ENCODE measurements around the gene LIN7B. TPM values are rescaled to one million over a fixed set of nuclear protein-coding genes. Genes with fewer than 3 reads are reported as not detected.

Gene LIN7B
- total and polyA plus RNA-seq, 9 of the 15 experiments (the other 6 are each of a cell fraction or from before 2014, with no cell fraction given) = 0.89 to 15.7 (median 4.0) TPM

DNA sequence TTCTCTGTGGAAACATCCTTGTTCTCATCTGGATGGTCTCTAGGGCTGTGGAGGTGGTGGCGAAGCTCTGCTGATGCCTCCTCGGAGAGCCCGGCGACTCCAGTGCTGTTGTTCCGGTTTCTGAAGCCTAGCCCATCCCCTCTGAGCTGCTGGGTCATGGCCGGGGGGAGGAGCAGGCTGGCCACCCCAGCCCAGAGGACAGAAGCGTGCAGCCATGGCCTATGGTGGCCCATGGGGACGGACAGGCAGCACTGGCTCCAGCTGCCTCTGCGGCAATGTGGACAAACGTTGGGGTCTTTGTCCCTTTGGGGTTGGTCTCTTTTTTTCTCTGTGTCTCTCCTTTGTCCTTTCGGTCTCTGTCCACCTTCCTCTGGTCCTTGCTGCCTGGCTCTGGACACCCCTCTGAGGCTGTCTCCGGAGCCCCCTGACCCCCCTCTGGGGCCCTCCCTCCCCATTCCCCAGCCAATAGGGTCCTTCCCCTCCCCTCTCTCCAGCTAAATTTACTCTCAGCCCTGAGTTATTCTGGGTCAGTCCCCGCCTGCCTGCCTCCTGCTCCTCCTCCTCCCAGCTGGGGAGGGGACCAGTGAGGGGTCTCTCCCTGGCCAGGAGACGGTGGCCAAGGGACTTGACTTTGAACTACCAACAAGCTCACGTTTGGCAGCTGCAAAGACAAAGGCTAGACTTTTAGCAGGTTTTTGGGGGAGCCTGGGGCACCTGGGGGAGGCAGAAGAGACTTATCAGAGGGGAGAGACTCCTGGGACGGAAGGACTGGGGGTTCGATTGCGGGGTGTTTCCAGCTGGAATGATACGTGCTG is 41.0 kb downstream of the LIN7B start, which contains the start of gene HRC (continued):
- TF ChIP-seq ATF7 (IDR thresholded peaks at IDR 0.05) (peak; percentile 47; the same call in 1 of the 2 replicates), RB1 (IDR thresholded peaks at IDR 0.05; ENCODE audit: low read depth) (no peak; the same call in 1 of the 2 replicates), MLLT1 (IDR thresholded peaks at IDR 0.05) (peak; percentile 1 to 29; a peak in 1 of 4 replicates), BMI1 (IDR thresholded peaks at IDR 0.05; ENCODE audit: low read length) (no peak), MAFK (IDR thresholded peaks at IDR 0.05; ENCODE audit: low read length) (peak; percentile 50; the same call in 1 of the 2 replicates), CHD4 (IDR thresholded peaks at IDR 0.05; ENCODE audit: insufficient read depth, insufficient replicate concordance, low read depth, low read length, poor library complexity, severe bottlenecking) (no peak), MCM7 (IDR thresholded peaks at IDR 0.05) (no peak), C11orf30 (IDR thresholded peaks at IDR 0.05; ENCODE audit: low read depth) (peak; percentile 55; the same call in 1 of the 2 replicates), SMAD3 (CRISPR knock-in tag; conservative IDR thresholded peaks at IDR 0.05) (no peak), TAL1 (IDR thresholded peaks at IDR 0.05) (no peak), KAT8 (IDR thresholded peaks at IDR 0.05; ENCODE audit: low read depth) (no peak), CHCHD3 (CRISPR knock-in tag; IDR thresholded peaks at IDR 0.05) (no peak), GATAD2B (IDR thresholded peaks at IDR 0.05; ENCODE audit: borderline replicate concordance) (no peak), ZNF584 (CRISPR knock-in tag; IDR thresholded peaks at IDR 0.05; ENCODE audit: low read depth) (0 out of 2 replicates have a peak, but pooled peaks have one; percentile 69), FUS (optimal IDR thresholded peaks at IDR 0.05; ENCODE audit: low read depth, low read length) (no peak), CAMTA2 (CRISPR knock-in tag; conservative IDR thresholded peaks at IDR 0.05) (no peak), BHLHE40 (IDR thresholded peaks at IDR 0.05; ENCODE audit: low read length) (peak; percentile 83), NCOA2 (IDR thresholded peaks at IDR 0.05; ENCODE audit: partially characterized antibody in 2 of 2) (no peak), ILK (tag; IDR thresholded peaks at IDR 0.05; ENCODE audit: borderline replicate concordance, low read depth) (no peak), RAD51 (IDR thresholded peaks at IDR 0.05; ENCODE audit: borderline replicate concordance, low read depth) (no peak), SMAD2 (IDR thresholded peaks at IDR 0.05; ENCODE audit: low read depth, low read length) (no peak)
- TF ChIP-seq, protein P1, sequence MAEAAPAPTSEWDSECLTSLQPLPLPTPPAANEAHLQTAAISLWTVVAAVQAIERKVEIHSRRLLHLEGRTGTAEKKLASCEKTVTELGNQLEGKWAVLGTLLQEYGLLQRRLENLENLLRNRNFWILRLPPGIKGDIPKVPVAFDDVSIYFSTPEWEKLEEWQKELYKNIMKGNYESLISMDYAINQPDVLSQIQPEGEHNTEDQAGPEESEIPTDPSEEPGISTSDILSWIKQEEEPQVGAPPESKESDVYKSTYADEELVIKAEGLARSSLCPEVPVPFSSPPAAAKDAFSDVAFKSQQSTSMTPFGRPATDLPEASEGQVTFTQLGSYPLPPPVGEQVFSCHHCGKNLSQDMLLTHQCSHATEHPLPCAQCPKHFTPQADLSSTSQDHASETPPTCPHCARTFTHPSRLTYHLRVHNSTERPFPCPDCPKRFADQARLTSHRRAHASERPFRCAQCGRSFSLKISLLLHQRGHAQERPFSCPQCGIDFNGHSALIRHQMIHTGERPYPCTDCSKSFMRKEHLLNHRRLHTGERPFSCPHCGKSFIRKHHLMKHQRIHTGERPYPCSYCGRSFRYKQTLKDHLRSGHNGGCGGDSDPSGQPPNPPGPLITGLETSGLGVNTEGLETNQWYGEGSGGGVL (CRISPR knock-in tag; IDR thresholded peaks at IDR 0.05) = no peak
- TF ChIP-seq, protein P2, sequence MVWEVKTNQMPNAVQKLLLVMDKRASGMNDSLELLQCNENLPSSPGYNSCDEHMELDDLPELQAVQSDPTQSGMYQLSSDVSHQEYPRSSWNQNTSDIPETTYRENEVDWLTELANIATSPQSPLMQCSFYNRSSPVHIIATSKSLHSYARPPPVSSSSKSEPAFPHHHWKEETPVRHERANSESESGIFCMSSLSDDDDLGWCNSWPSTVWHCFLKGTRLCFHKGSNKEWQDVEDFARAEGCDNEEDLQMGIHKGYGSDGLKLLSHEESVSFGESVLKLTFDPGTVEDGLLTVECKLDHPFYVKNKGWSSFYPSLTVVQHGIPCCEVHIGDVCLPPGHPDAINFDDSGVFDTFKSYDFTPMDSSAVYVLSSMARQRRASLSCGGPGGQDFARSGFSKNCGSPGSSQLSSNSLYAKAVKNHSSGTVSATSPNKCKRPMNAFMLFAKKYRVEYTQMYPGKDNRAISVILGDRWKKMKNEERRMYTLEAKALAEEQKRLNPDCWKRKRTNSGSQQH (CRISPR knock-in tag; IDR thresholded peaks at IDR 0.05) = peak; percentile 8; the same call in 1 of the 2 replicates
- TF ChIP-seq, protein P3, sequence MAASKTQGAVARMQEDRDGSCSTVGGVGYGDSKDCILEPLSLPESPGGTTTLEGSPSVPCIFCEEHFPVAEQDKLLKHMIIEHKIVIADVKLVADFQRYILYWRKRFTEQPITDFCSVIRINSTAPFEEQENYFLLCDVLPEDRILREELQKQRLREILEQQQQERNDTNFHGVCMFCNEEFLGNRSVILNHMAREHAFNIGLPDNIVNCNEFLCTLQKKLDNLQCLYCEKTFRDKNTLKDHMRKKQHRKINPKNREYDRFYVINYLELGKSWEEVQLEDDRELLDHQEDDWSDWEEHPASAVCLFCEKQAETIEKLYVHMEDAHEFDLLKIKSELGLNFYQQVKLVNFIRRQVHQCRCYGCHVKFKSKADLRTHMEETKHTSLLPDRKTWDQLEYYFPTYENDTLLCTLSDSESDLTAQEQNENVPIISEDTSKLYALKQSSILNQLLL (CRISPR knock-in tag; IDR thresholded peaks at IDR 0.05; ENCODE audit: borderline replicate concordance) = no peak
